ENCODE data around the gene R3HCC1L. TPM values are rescaled to one million over a fixed set of nuclear protein-coding genes. Genes with fewer than 3 reads are reported as not detected.

Gene R3HCC1L
- 7.2 TPM for total RNA-seq
- long read RNA-seq, partial matches to known transcripts: 0 of 15 reads
- long read RNA-seq, other reads (novel, unspliced or antisense): 15 of 15 reads

GRCh38 chr10:98134431-98135221, at the start of gene R3HCC1L:
TSS of gene R3HCC1L (plus strand) at chr10:98134657. CDS start at chr10:98208115, 73,458 bp downstream.
- DNase-seq (ENCODE audit: low spot score): peak; percentile 99

- no peak for DNase-seq (ENCODE audit: low spot score)
These were observed 49.2 kb upstream of the R3HCC1L start for GRCh38 chr10:98085238-98085637.

- DNase-seq (ENCODE audit: low spot score): no peak
These were observed 47.4 kb upstream of the R3HCC1L start for GRCh38 chr10:98086837-98087708.

GRCh38 chr10:98088186-98088971, 46.1 kb upstream of the R3HCC1L start:
- DNase-seq (ENCODE audit: low spot score): no peak

GRCh38 chr10:98090822-98091221, 43.6 kb upstream of the R3HCC1L start:
- DNase-seq (ENCODE audit: low spot score): no peak

GRCh38 chr10:98096316-98096715, 38.1 kb upstream of the R3HCC1L start:
- no peak for DNase-seq (ENCODE audit: low spot score)

- no peak for DNase-seq (ENCODE audit: low spot score)
These were observed 37.7 kb upstream of the R3HCC1L start for GRCh38 chr10:98096731-98097130.

- DNase-seq (ENCODE audit: low spot score): no peak
These were observed 37.3 kb upstream of the R3HCC1L start for GRCh38 chr10:98097175-98097574.

GRCh38 chr10:98097616-98098015, 36.8 kb upstream of the R3HCC1L start:
- no peak for DNase-seq (ENCODE audit: low spot score)

- no peak for DNase-seq (ENCODE audit: low spot score)
These were observed 36.2 kb upstream of the R3HCC1L start for GRCh38 chr10:98098247-98098646.

- DNase-seq (ENCODE audit: low spot score): no peak
These were observed 34.0 kb upstream of the R3HCC1L start for GRCh38 chr10:98100476-98100875.

- no peak for DNase-seq (ENCODE audit: low spot score)
These were observed 33.1 kb upstream of the R3HCC1L start for GRCh38 chr10:98101366-98101765.

GRCh38 chr10:98104125-98104524, 30.3 kb upstream of the R3HCC1L start:
- no peak for DNase-seq (ENCODE audit: low spot score)

- DNase-seq (ENCODE audit: low spot score): no peak
These were observed 27.9 kb upstream of the R3HCC1L start for GRCh38 chr10:98106531-98106930.

GRCh38 chr10:98107644-98108430, 26.6 kb upstream of the R3HCC1L start:
- DNase-seq (ENCODE audit: low spot score): no peak

- DNase-seq (ENCODE audit: low spot score): no peak
These were observed 24.1 kb upstream of the R3HCC1L start for GRCh38 chr10:98110356-98110755.

- DNase-seq (ENCODE audit: low spot score): no peak
These were observed 19.2 kb upstream of the R3HCC1L start for GRCh38 chr10:98115031-98115787.

GRCh38 chr10:98119891-98120290, 14.6 kb upstream of the R3HCC1L start:
- no peak for DNase-seq (ENCODE audit: low spot score)

GRCh38 chr10:98125940-98126631, 8.4 kb upstream of the R3HCC1L start:
- DNase-seq (ENCODE audit: low spot score): no peak

Measured in mesenteric fat pad (tissue), 1 donor.